CD1c-positive myeloid dendritic cell (primary cell): ENCODE results near the gene TGFA.

Experiments used
- DNase-seq: peaks from one replicate; pipeline ENCODE4 v3.0.0-alpha.2; 2016; ENCODE audit errors: extremely low spot score

The TGFA gene

GRCh38 chr2:70552501-70553333 is 909 bp downstream of the TGFA start:
- DNase-seq: peak; percentile 44

GRCh38 chr2:70551167-70551566 is 2.5 kb downstream of the TGFA start:
- DNase-seq: no peak

GRCh38 chr2:70549962-70550361 is 3.7 kb downstream of the TGFA start:
- no peak for DNase-seq

- no peak for DNase-seq
Measured at GRCh38 chr2:70549064-70549710, 4.4 kb downstream of the TGFA start.

- no peak for DNase-seq
Measured at GRCh38 chr2:70548233-70548632, 5.4 kb downstream of the TGFA start.

GRCh38 chr2:70546885-70547284 is 6.7 kb downstream of the TGFA start:
- DNase-seq: no peak

- no peak for DNase-seq
Measured at GRCh38 chr2:70546376-70546775, 7.2 kb downstream of the TGFA start.

GRCh38 chr2:70541481-70542020 is 12.1 kb downstream of the TGFA start:
- no peak for DNase-seq

- no peak for DNase-seq
Measured at GRCh38 chr2:70537840-70538239, 15.8 kb downstream of the TGFA start.

GRCh38 chr2:70536517-70537055 is 17.0 kb downstream of the TGFA start:
- no peak for DNase-seq

- DNase-seq: no peak
Measured at GRCh38 chr2:70535573-70535972, 18.1 kb downstream of the TGFA start.

GRCh38 chr2:70534183-70534836 is 19.3 kb downstream of the TGFA start:
- no peak for DNase-seq

GRCh38 chr2:70532244-70532935 is 21.2 kb downstream of the TGFA start:
- DNase-seq: peak; percentile 29

- peak; percentile 82 for DNase-seq
Measured at GRCh38 chr2:70531419-70532086, 22.1 kb downstream of the TGFA start.

- DNase-seq: peak; percentile 82
Measured at GRCh38 chr2:70529610-70530009, 24.0 kb downstream of the TGFA start.

GRCh38 chr2:70528929-70529328 is 24.7 kb downstream of the TGFA start:
- no peak for DNase-seq

- no peak for DNase-seq
Measured at GRCh38 chr2:70528276-70528675, 25.4 kb downstream of the TGFA start.

GRCh38 chr2:70527447-70528080 is 26.1 kb downstream of the TGFA start:
- DNase-seq: peak; percentile 20

- no peak for DNase-seq
Measured at GRCh38 chr2:70526126-70526525, 27.5 kb downstream of the TGFA start.

- DNase-seq: no peak
Measured at GRCh38 chr2:70525032-70525431, 28.6 kb downstream of the TGFA start.
